ENCODE data around the gene HLA-DMA. TPM values are rescaled to one million over a fixed set of nuclear protein-coding genes. Genes with fewer than 3 reads are reported as not detected.

Gene HLA-DMA
- total and polyA plus RNA-seq, 9 of the 15 experiments (the other 6 are each of a cell fraction or from before 2014, with no cell fraction given), result 0.13 to 0.83 (median 0.51) TPM

- TF ChIP-seq TSHZ1 (CRISPR knock-in tag; IDR thresholded peaks at IDR 0.05) (no peak), CTCF (IDR thresholded peaks at IDR 0.05 in 2 of 3, conservative IDR thresholded peaks at IDR 0.05 in 1 of 3; ENCODE audit: insufficient read depth in 2 of 3, low read depth in 1 of 3, low read length in 3 of 3) (peak; percentile 63 to 77 (median 71)), RAD21 (CRISPR knock-in tag; conservative IDR thresholded peaks at IDR 0.05 in 1 of 2, IDR thresholded peaks at IDR 0.05 in 1 of 2) (peak; percentile 56 to 83), RFX7 (CRISPR knock-in tag; IDR thresholded peaks at IDR 0.05) (no peak)
These were observed 5.1 kb downstream of the HLA-DMA start (continued) for GRCh38 chr6:32947552-32948465.

Measured in K562 (cell line).